Esophagus muscularis mucosa (tissue), 4 donors: ENCODE results near the gene MPRIP. TPM values are rescaled to one million over a fixed set of nuclear protein-coding genes. Genes with fewer than 3 reads are reported as not detected.

Experiments used
- DNase-seq: peaks from one replicate; pipeline ENCODE4 v3.0.0-alpha.2; 2017; ENCODE audit errors: extremely low spot score
- H3K27ac ChIP-seq, 4 donors: fragments of 200-600 bp; sonication (generic); replicated peaks in 1 of 4; 1 replicate in 3 of 4; 2 replicates in 1 of 4; pipeline ENCODE4 v1.5.1; 2016 to 2019; ENCODE audit warnings: mild to moderate bottlenecking in 1 of 4
- H3K27me3 ChIP-seq, 4 donors: fragments of 200-600 bp; sonication (generic); one replicate each; pipeline versions ENCODE4 v1.5.1 to v1.6.0; 2016 to 2019
- H3K36me3 ChIP-seq, 4 donors: fragments of 200-600 bp; sonication (generic); one replicate each; pipeline ENCODE4 v1.5.1; 2016 to 2019
- H3K4me1 ChIP-seq, 4 donors: fragments of 200-600 bp; sonication (generic); one replicate each; pipeline ENCODE4 v1.5.1; 2016 to 2019
- H3K4me3 ChIP-seq, 4 donors: fragments of 200-600 bp; sonication (generic); 1 replicate in 2 of 4; 2 replicates in 2 of 4; pipeline ENCODE4 v1.5.1; 2016 to 2019; ENCODE audit warnings: mild to moderate bottlenecking in 4 of 4, moderate library complexity in 1 of 4
- H3K9me3 ChIP-seq, 4 donors: fragments of 200-600 bp; sonication (generic); 1 replicate in 3 of 4; 2 replicates in 1 of 4; pipeline ENCODE4 v1.5.1; 2016 to 2019
- EP300 ChIP-seq: sonication (generic); formaldehyde crosslinking; IDR thresholded peaks from one replicate; pipeline ENCODE4 v1.6.1; 2017; ENCODE audit warnings: antibody characterized with exemption
- POLR2A ChIP-seq: fragments of 450-650 bp; IDR thresholded peaks from one replicate; pipeline ENCODE4 v1.6.1; 2017; ENCODE audit warnings: antibody characterized with exemption, moderate library complexity, mild to moderate bottlenecking, low read depth
- POLR2AphosphoS5 ChIP-seq, 2 donors: sonication (generic); formaldehyde crosslinking; IDR thresholded peaks; one replicate each; pipeline ENCODE4 v1.6.1; 2017; ENCODE audit warnings: antibody characterized with exemption in 2 of 2
- WGBS: methylation state at CpG from one replicate; pipeline ENCODE4 v1.1.5; 2018; 5-methylcytosine and 5-hydroxymethylcytosine counted together
- intact Hi-C: fragments of 100-400 bp; cut with DNase I; formaldehyde crosslinking; loops from one replicate; pipeline ENCODE4 v1.15.1; 2023
- total RNA-seq, 4 donors: library from RNA; depleted of rRNA; stranded (reverse); fragments of >200 nt; gene quantifications; one replicate each; pipeline versions ENCODE4 v1.1.0 to v1.2.1, GENCODE V29; 2016
- TF ChIP-seq, protein P1 (sequence below), 3 experiments: fragments of 200-600 bp in 2 of 3; fragments of 450-650 bp in 1 of 3; sonication (generic) in 2 of 3; IDR thresholded peaks; one replicate each; pipeline ENCODE4 v1.5.1; 2017 to 2019; ENCODE audit warnings: antibody characterized with exemption in 3 of 3, mild to moderate bottlenecking in 2 of 3, moderate library complexity in 1 of 3

The MPRIP gene
- total RNA-seq, 4 donors from 2014 or later: 108 to 194 (median 129) TPM

DNA sequence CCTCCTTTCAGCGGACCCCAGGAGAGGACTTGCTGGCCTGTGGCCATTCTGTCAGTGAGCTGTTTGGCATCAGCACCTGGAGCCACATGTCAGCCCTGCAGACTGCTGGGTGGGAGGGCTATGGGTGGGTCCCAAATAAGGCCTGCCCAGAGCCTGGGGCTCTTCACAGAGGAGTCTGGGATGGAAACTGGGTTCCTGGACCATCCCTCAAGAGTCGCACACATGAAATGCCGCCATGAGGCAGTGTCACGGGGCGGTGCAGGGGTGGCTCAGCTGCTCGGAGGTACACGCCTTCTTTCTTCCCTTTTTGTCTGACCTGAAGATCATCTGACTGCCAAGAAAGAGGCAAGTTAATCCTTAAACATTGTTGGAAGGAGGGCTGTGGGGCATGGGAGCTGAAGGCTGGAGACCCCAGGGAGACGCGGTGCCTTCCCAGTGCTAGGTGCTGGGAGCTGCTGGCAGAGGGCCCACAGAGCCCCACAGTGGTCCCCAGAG is 14.8 kb downstream of the MPRIP start:
- Histone ChIP-seq H3K36me3 (peaks cover 0 to 12% (median 10%) of the 10 kb centered on the region in 4 donors), H3K27ac (no peak overlapping the region), H3K4me3 (no peak overlapping the region), H3K9me3 (no peaks in the 10 kb centered on the region), H3K27me3 (no peaks in the 10 kb centered on the region), H3K4me1 (peaks cover 88 to 100% (median 91%) of the 10 kb centered on the region in 4 donors)
- TF ChIP-seq POLR2A (no peak), POLR2AphosphoS5 (IDR thresholded peaks at IDR 0.05) (no peak), EP300 (no peak)
- TF ChIP-seq, protein P1, sequence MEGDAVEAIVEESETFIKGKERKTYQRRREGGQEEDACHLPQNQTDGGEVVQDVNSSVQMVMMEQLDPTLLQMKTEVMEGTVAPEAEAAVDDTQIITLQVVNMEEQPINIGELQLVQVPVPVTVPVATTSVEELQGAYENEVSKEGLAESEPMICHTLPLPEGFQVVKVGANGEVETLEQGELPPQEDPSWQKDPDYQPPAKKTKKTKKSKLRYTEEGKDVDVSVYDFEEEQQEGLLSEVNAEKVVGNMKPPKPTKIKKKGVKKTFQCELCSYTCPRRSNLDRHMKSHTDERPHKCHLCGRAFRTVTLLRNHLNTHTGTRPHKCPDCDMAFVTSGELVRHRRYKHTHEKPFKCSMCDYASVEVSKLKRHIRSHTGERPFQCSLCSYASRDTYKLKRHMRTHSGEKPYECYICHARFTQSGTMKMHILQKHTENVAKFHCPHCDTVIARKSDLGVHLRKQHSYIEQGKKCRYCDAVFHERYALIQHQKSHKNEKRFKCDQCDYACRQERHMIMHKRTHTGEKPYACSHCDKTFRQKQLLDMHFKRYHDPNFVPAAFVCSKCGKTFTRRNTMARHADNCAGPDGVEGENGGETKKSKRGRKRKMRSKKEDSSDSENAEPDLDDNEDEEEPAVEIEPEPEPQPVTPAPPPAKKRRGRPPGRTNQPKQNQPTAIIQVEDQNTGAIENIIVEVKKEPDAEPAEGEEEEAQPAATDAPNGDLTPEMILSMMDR (IDR thresholded peaks at IDR 0.05): no peak
- intact Hi-C loops: no loop called here
- WGBS: 63% methylated on average over 7 of the region's 9 CpGs
- DNase-seq: no peak

DNA sequence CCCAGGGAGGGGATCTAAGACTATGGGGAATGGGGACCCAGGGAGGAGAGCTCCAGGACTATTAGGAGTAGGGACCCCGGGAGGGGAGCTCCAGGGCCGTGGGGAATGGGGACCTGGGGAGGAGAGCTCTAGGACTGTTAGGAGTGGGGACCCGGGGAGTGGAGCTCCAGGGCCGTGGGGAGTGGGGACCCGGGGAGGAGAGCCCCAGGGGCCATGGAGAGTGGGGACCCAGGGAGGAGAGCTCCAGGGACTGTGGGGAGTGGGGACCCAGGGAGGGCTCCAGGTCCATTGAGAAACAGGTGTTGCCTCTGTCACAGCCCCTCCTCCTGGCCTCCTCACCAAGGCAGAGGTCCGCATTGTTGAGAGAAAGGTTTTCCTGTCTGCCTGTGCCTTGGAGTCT is 16.0 kb downstream of the MPRIP start:
- Histone ChIP-seq H3K27me3 (no peaks in the 10 kb centered on the region), H3K36me3 (peaks cover 0 to 12% (median 10%) of the 10 kb centered on the region in 4 donors), H3K4me3 (no peak overlapping the region), H3K27ac (no peak overlapping the region), H3K4me1 (peaks cover 87 to 100% (median 90%) of the 10 kb centered on the region in 4 donors), H3K9me3 (no peaks in the 10 kb centered on the region)
- DNase-seq: no peak
- intact Hi-C loops: no loop called here
- 79% methylated on average over 6 of the region's 6 CpGs for WGBS
- TF ChIP-seq EP300 (no peak), POLR2AphosphoS5 (IDR thresholded peaks at IDR 0.05) (no peak), POLR2A (no peak)
- TF ChIP-seq, protein P1 (IDR thresholded peaks at IDR 0.05): no peak

DNA sequence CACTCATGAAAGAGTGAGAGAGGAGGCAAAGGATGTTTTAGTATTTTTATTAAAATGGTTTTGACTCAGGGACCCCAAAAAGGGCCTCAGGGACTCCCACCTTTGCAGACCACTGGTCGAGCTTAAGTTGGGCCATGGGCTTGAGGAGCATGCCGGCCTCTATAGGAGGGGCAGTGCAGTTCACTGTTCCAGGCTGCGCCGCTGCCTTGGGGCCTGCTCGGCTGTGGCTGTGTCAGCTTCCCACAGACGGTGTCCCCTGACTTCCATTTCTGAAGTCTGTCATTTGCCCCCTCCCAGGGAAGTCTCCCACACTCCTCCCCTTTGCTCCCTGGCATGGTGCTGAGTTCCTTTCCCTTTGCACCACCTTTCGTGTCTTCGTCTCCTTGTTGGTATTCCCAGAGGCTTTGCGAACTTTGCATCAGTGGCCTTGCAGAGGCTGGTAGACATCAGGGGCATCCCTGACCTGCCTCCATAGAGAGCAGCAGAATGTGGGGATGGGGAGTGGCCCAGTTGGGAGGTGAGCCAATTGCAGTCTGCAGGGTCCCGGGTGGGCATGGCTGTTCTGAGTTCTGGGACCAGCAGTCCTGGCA is 17.1 kb downstream of the MPRIP start:
- intact Hi-C loops: no loop called here
- H3K36me3 ChIP-seq: peaks cover 0 to 12% (median 10%) of the 10 kb centered on the region in 4 donors
- no peak overlapping the region for H3K4me3 ChIP-seq
- DNase-seq: no peak
- TF ChIP-seq, protein P1 (IDR thresholded peaks at IDR 0.05): no peak
- no peak for TF ChIP-seq EP300
- TF ChIP-seq POLR2A: no peak
- no peak for TF ChIP-seq POLR2AphosphoS5 (IDR thresholded peaks at IDR 0.05)
- peaks cover 87 to 100% (median 90%) of the 10 kb centered on the region in 4 donors for H3K4me1 ChIP-seq
- no peaks in the 10 kb centered on the region for H3K27me3 ChIP-seq
- H3K27ac ChIP-seq: no peak overlapping the region
- 82% methylated on average over 10 of the region's 10 CpGs for WGBS
- no peaks in the 10 kb centered on the region for H3K9me3 ChIP-seq

DNA sequence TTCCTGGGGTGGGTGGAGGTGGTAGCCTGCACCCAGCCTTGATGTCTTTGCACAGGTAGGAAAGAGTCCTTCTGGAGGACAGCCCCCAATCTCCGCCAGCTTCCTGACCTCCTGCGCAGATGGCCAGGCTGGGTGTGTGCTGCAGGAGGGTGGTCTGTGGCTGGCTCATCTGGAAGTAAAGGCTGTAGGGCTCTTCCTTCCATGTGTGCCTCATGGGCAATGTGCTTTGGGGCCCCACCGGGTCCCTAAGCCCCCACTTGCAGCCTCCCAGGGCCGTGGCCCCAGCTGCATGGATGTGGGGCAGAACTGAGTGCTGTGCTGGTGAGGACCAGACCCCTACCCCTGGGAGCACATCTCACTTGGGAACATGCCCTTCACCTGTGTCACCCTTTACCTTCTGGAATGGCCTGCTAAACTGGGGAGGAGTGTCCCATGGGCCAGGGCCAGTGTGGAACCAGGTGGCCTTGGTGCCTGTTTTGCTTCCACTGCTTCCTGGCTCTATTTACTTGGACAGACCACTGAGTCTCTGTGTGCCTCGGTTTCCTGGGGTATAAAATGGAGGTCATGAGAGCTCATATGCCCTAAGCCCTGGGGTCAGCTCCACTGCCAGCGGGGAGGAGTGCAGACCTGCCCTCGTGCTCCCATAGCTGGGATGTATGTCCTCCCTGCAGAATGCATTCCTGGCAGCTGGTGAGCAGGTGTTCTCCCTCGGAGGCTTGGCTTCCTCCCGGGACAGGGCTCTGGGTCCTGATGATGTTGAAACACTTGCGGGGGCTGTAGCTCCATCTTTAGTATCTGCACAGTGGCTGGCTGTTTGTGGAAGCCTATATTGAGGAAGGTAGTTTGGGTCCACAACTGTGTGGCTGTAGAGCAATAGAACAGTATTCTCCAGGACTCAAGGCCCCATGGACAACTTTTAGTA is 18.0 kb downstream of the MPRIP start:
- TF ChIP-seq POLR2A (no peak), EP300 (no peak), POLR2AphosphoS5 (IDR thresholded peaks at IDR 0.05) (no peak)
- TF ChIP-seq, protein P1 (IDR thresholded peaks at IDR 0.05): no peak
- WGBS: 80% methylated on average over 10 of the region's 10 CpGs
- Histone ChIP-seq H3K27me3 (no peaks in the 10 kb centered on the region), H3K27ac (no peak overlapping the region), H3K36me3 (peaks cover 0 to 12% (median 10%) of the 10 kb centered on the region in 4 donors), H3K4me1 (peaks cover 80 to 99% (median 89%) of the 10 kb centered on the region in 4 donors), H3K4me3 (no peak overlapping the region), H3K9me3 (no peaks in the 10 kb centered on the region)
- intact Hi-C loops: no loop called here
- DNase-seq: no peak
